GM12878 (cell line): ENCODE measurements around the gene PHGDH. TPM values are rescaled to one million over a fixed set of nuclear protein-coding genes. Genes with fewer than 3 reads are reported as not detected.

ENCODE experiments used
- ATAC-seq: fragments of 200-7000 bp; cut with Tn5 transposase; 3 replicates; pipeline ENCODE4 v1.9.1; 2020; ENCODE audit warnings: mild to moderate bottlenecking, moderate library complexity
- BruUV-seq: library from RNA; stranded (reverse); fragments of 400-500 nt; replicated peaks from 2 replicates; lab custom pipeline; 2021; lab: Mats Ljungman, UMichigan
- CTCF ChIA-PET: fragments of 300-600 bp; sonication (Branson Sonifier 250); formaldehyde crosslinking; extraction: SDS; loops from one replicate; lab custom pipeline; 2021; ENCODE audit warnings: inconsistent platforms; lab: Yijun Ruan, JAX
- POLR2A ChIA-PET: fragments of 350-600 bp; formaldehyde crosslinking; extraction: SDS; loops from one replicate; lab custom pipeline; 2021; ENCODE audit warnings: inconsistent platforms; lab: Charles Lee
- RAD21 ChIA-PET: fragments of 300-600 bp; sonication (Branson Sonifier 250); formaldehyde crosslinking; loops from one replicate; lab custom pipeline; 2023; ENCODE audit warnings: antibody characterized with exemption; ENCODE audit not compliant: unreplicated experiment; lab: Charles Lee
- SMC1A ChIA-PET: fragments of 300-600 bp; sonication (Branson Sonifier 250); formaldehyde crosslinking; loops from one replicate; lab custom pipeline; 2023; ENCODE audit not compliant: unreplicated experiment, uncharacterized antibody; lab: Charles Lee
- DNase-seq: peaks from one replicate; pipeline ENCODE4 v3.0.0-alpha.2; 2011; ENCODE audit warnings: low read depth, low spot score
- FAIRE-seq: peaks from 3 replicates; lab custom pipeline; 2011; peaks lifted over from hg19 to GRCh38; lab: Jason Lieb, UNC
- H2AFZ ChIP-seq: 2 replicates; pipeline ENCODE4 v1.6.0; 2011; ENCODE audit warnings: low read depth, low read length, control low read depth; ENCODE audit not compliant: control insufficient read depth
- H3K27ac ChIP-seq: 2 replicates; pipeline ENCODE4 v1.5.1; 2011; ENCODE audit warnings: control low read depth; ENCODE audit not compliant: control insufficient read depth, insufficient read depth
- H3K27me3 ChIP-seq, 2 experiments: replicated peaks in 1 of 2; 2 replicates each; pipeline versions ENCODE4 v1.6.0 to v1.6.1; 2011; ENCODE audit warnings: low read length in 1 of 2; ENCODE audit not compliant: control insufficient read depth in 2 of 2, insufficient read depth in 2 of 2
- H3K36me3 ChIP-seq, 2 experiments: 2 replicates each; pipeline ENCODE4 v1.5.1; 2011; ENCODE audit warnings: low read length in 1 of 2; ENCODE audit not compliant: control insufficient read depth in 2 of 2, insufficient read depth in 2 of 2
- H3K4me1 ChIP-seq: 2 replicates; pipeline ENCODE4 v1.6.1; 2011; ENCODE audit warnings: mild to moderate bottlenecking, low read length, moderate library complexity, mixed read lengths; ENCODE audit not compliant: control insufficient read depth, insufficient read depth
- H3K4me2 ChIP-seq: 2 replicates; pipeline ENCODE4 v1.6.0; 2011; ENCODE audit warnings: control low read depth; ENCODE audit not compliant: control insufficient read depth, insufficient read depth
- H3K4me3 ChIP-seq: fragments of 200-600 bp; sonication (generic); 2 replicates; pipeline ENCODE4 v1.5.1; 2016
- H3K79me2 ChIP-seq: 2 replicates; pipeline ENCODE4 v1.6.0; 2011; ENCODE audit warnings: low read length; ENCODE audit not compliant: control insufficient read depth, insufficient read depth
- H3K9ac ChIP-seq: 2 replicates; pipeline ENCODE4 v1.8.0; 2011; ENCODE audit warnings: low read length, control low read depth, mixed read lengths; ENCODE audit not compliant: control insufficient read depth, insufficient read depth
- H3K9me3 ChIP-seq: replicated peaks from 3 replicates; pipeline ENCODE4 v1.5.1; 2011; ENCODE audit warnings: mild to moderate bottlenecking, low read length; ENCODE audit not compliant: control insufficient read depth, insufficient read depth
- H4K20me1 ChIP-seq: 2 replicates; pipeline ENCODE4 v1.6.0; 2011; ENCODE audit not compliant: control insufficient read depth, insufficient read depth
- ATF3 ChIP-seq: IDR thresholded peaks from 2 replicates; pipeline ENCODE4 v1.6.1; 2011; ENCODE audit warnings: low read depth, mild to moderate bottlenecking, low read length, moderate library complexity, borderline replicate concordance; ENCODE audit errors: extremely low read depth
- BMI1 ChIP-seq: fragments of 450-650 bp; IDR thresholded peaks from 2 replicates; pipeline ENCODE4 v1.6.1; 2016; ENCODE audit warnings: mild to moderate bottlenecking, moderate library complexity, borderline replicate concordance
- E2F8 ChIP-seq: fragments of 450-650 bp; IDR thresholded peaks from 2 replicates; pipeline ENCODE4 v1.6.1; 2018; ENCODE audit warnings: mild to moderate bottlenecking, low read depth, moderate library complexity; ENCODE audit not compliant: partially characterized antibody
- EGR1 ChIP-seq, 2 experiments: IDR thresholded peaks; 1 replicate in 1 of 2; 2 replicates in 1 of 2; pipeline ENCODE4 v1.6.1; 2011 to 2012; ENCODE audit warnings: low read depth in 2 of 2, low read length in 2 of 2, borderline replicate concordance in 1 of 2, mild to moderate bottlenecking in 1 of 2, moderate library complexity in 1 of 2
- FOXK2 ChIP-seq: fragments of 450-650 bp; IDR thresholded peaks from 2 replicates; pipeline ENCODE4 v1.6.1; 2017; ENCODE audit warnings: mild to moderate bottlenecking, moderate library complexity
- HCFC1 ChIP-seq: fragments of 150-350 bp; IDR thresholded peaks from 2 replicates; pipeline ENCODE4 v1.6.1; 2014; ENCODE audit warnings: low read length
- HDAC2 ChIP-seq: fragments of 200-600 bp; sonication (generic); IDR thresholded peaks from 2 replicates; pipeline ENCODE4 v1.6.1; 2017
- IKZF2 ChIP-seq, 2 experiments: fragments of 450-650 bp; IDR thresholded peaks; 2 replicates each; pipeline ENCODE4 v1.6.1; 2017; ENCODE audit warnings: mild to moderate bottlenecking in 2 of 2, moderate library complexity in 2 of 2
- TCF12 ChIP-seq: IDR thresholded peaks from 2 replicates; pipeline ENCODE4 v1.6.1; 2011; ENCODE audit warnings: low read depth, mild to moderate bottlenecking, low read length
- ZNF274 ChIP-seq: IDR thresholded peaks from one replicate; pipeline ENCODE4 v1.8.0; 2011; ENCODE audit not compliant: insufficient read length, insufficient read depth
- ZNF592 ChIP-seq: fragments of 450-650 bp; IDR thresholded peaks from 2 replicates; pipeline ENCODE4 v1.6.1; 2017; ENCODE audit warnings: mild to moderate bottlenecking, moderate library complexity
- WGBS: methylation state at CpG from one replicate; pipeline ENCODE4 v1.1.6; 2016; ENCODE audit warnings: low lambda C conversion rate; ENCODE audit not compliant: insufficient replicate concordance, insufficient coverage; ENCODE audit errors: missing lambda C conversion rate; 5-methylcytosine and 5-hydroxymethylcytosine counted together
- in situ Hi-C: fragments of 300-500 bp; cut with MboI; formaldehyde crosslinking; loops from 9 replicates; pipeline ENCODE4 v1.14.3; 2018; ENCODE audit warnings: mixed read lengths
- intact Hi-C: fragments of 100-400 bp; cut with micrococcal nuclease; formaldehyde crosslinking; loops from one replicate; pipeline ENCODE4 v1.14.2; 2022; ENCODE audit not compliant: unreplicated experiment
- polyA plus RNA-seq, 11 experiments: library from polyadenylated mRNA; depleted of rRNA in 4 of 11; unstranded in 6 of 11; stranded (reverse) in 5 of 11; fragments of >200 nt; fragmentation: Nextera tagmentation in 4 of 11; fragmentation: Illumina TruSeq in 1 of 11; extraction: Ambion mirVana in 4 of 11; extraction: Trizol in 1 of 11; gene quantifications; 1 replicate in 1 of 11; 2 replicates in 10 of 11; pipeline versions ENCODE4 v1.2.1 to v1.2.3, GENCODE V29; 2011 to 2016; ENCODE audit warnings: inconsistent platforms in 2 of 11, missing spikeins in 2 of 11, low read depth in 1 of 11
- total RNA-seq, 4 experiments: library from RNA; depleted of rRNA in 3 of 4; stranded (reverse); fragments of >200 nt in 3 of 4; fragmentation: Illumina TruSeq in 1 of 4; extraction: Trizol in 1 of 4; gene quantifications; 2 replicates each; pipeline versions ENCODE4 v1.2.1 to v1.2.3, GENCODE V29; 2013 to 2021
- TF ChIP-seq, protein P1 (sequence below): IDR thresholded peaks from 2 replicates; pipeline ENCODE4 v1.6.1; 2012; ENCODE audit warnings: mild to moderate bottlenecking, low read depth, low read length

PHGDH gene
- total and polyA plus RNA-seq, 10 of the 15 experiments (the other 5 are each of a cell fraction or from before 2014, with no cell fraction given), result 3.9 to 47.8 (median 25.9) TPM

- no peak for TF ChIP-seq EGR1 (IDR thresholded peaks at IDR 0.05; ENCODE audit: borderline replicate concordance in 1 of 2, low read depth in 2 of 2, low read length in 2 of 2)
- TF ChIP-seq ZNF274, result no peak
- no peak for TF ChIP-seq TCF12
- no peak for TF ChIP-seq FOXK2
- TF ChIP-seq IKZF2 (IDR thresholded peaks at IDR 0.05), result no peak
- no peak for TF ChIP-seq HCFC1
- no peak for TF ChIP-seq HDAC2
Measured at GRCh38 chr1:119742202-119742601, 30.5 kb downstream of the PHGDH start (continued).

GRCh38 chr1:119742677-119743076, 30.9 kb downstream of the PHGDH start:
- no peaks in the 10 kb centered on the region for H3K9me3 ChIP-seq
- no peak overlapping the region for H3K9ac ChIP-seq
- no peaks in the 10 kb centered on the region for H3K36me3 ChIP-seq
- POLR2A ChIA-PET, result no interaction called here
- WGBS, result 58% methylated on average over 7 of the region's 7 CpGs
- no peak for ATAC-seq
- H3K79me2 ChIP-seq, result no peaks in the 10 kb centered on the region
- no peak overlapping the region for H3K27ac ChIP-seq
- H2AFZ ChIP-seq, result no peak overlapping the region
- H3K4me2 ChIP-seq, result no peak overlapping the region
- SMC1A ChIA-PET, result no interaction called here
- DNase-seq, result no peak
- RAD21 ChIA-PET, result no interaction called here
- intact Hi-C loops, result loop anchor here (5.0 kb wide), 2 partner anchors 65 to 130 kb away; no protein-coding TSS in a partner anchor
- in situ Hi-C loops, result no loop called here
- no peak for FAIRE-seq
- no peaks in the 10 kb centered on the region for H3K27me3 ChIP-seq
- no peaks in the 10 kb centered on the region for H3K4me1 ChIP-seq
- CTCF ChIA-PET, result interaction anchor here (0.6 to 2.5 kb wide), 5 partner anchors 8 to 465 kb away, joined by 3 to 13 read pairs (median 3); no protein-coding TSS in a partner anchor
- BruUV-seq, result no TSS peak
- H3K4me3 ChIP-seq, result no peak overlapping the region
- no peaks in the 10 kb centered on the region for H4K20me1 ChIP-seq
- no peak for TF ChIP-seq ZNF592
- TF ChIP-seq ATF3, result no peak
- no peak for TF ChIP-seq ZNF274
- TF ChIP-seq, protein P1, sequence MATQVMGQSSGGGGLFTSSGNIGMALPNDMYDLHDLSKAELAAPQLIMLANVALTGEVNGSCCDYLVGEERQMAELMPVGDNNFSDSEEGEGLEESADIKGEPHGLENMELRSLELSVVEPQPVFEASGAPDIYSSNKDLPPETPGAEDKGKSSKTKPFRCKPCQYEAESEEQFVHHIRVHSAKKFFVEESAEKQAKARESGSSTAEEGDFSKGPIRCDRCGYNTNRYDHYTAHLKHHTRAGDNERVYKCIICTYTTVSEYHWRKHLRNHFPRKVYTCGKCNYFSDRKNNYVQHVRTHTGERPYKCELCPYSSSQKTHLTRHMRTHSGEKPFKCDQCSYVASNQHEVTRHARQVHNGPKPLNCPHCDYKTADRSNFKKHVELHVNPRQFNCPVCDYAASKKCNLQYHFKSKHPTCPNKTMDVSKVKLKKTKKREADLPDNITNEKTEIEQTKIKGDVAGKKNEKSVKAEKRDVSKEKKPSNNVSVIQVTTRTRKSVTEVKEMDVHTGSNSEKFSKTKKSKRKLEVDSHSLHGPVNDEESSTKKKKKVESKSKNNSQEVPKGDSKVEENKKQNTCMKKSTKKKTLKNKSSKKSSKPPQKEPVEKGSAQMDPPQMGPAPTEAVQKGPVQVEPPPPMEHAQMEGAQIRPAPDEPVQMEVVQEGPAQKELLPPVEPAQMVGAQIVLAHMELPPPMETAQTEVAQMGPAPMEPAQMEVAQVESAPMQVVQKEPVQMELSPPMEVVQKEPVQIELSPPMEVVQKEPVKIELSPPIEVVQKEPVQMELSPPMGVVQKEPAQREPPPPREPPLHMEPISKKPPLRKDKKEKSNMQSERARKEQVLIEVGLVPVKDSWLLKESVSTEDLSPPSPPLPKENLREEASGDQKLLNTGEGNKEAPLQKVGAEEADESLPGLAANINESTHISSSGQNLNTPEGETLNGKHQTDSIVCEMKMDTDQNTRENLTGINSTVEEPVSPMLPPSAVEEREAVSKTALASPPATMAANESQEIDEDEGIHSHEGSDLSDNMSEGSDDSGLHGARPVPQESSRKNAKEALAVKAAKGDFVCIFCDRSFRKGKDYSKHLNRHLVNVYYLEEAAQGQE, result no peak
- TF ChIP-seq BMI1, result no peak
- TF ChIP-seq E2F8, result no peak
